SK-N-SH (cell line): ENCODE results near the gene SGO2. TPM values are rescaled to one million over a fixed set of nuclear protein-coding genes. Genes with fewer than 3 reads are reported as not detected.

Experiments used
- CTCF ChIA-PET: fragments of 300-600, 350-600 bp; formaldehyde crosslinking; extraction: SDS; loops from one replicate; lab custom pipeline; 2021; lab: Yijun Ruan, JAX
- POLR2A ChIA-PET: fragments of 350-600 bp; sonication (Branson Sonifier 250); formaldehyde crosslinking; extraction: SDS; loops from one replicate; lab custom pipeline; 2020; ENCODE audit warnings: antibody characterized with exemption, inconsistent platforms; lab: Yijun Ruan, JAX
- DNase-seq: peaks from one replicate; pipeline ENCODE4 v3.0.0; 2012
- H2AFZ ChIP-seq: fragments of 200-600 bp; sonication (generic); 2 replicates; pipeline ENCODE4 v1.8.1; 2016; ENCODE audit warnings: antibody characterized with exemption, mild to moderate bottlenecking, low read depth
- H3F3A ChIP-seq: fragments of 200-600 bp; sonication (generic); replicated peaks from 2 replicates; pipeline ENCODE3; 2016; ENCODE audit warnings: antibody characterized with exemption, mild to moderate bottlenecking; ENCODE audit not compliant: insufficient read depth
- H3K27ac ChIP-seq, 2 experiments: fragments of 200-500 bp in 1 of 2; fragments of 200-600 bp in 1 of 2; sonication (Bioruptor generic) in 1 of 2; sonication (generic), shearing (Covaris generic) in 1 of 2; 2 replicates each; pipeline versions ENCODE4 v1.5.1 to v1.6.1; 2014 to 2016; ENCODE audit warnings: low read depth in 2 of 2, inconsistent platforms in 1 of 2, low read length in 1 of 2, mild to moderate bottlenecking in 1 of 2, mixed read lengths in 1 of 2
- H3K27me3 ChIP-seq: fragments of 200-600 bp; sonication (generic), shearing (Covaris generic); 2 replicates; pipeline ENCODE4 v1.6.1; 2016; ENCODE audit warnings: mixed run types; ENCODE audit not compliant: insufficient read depth
- H3K36me3 ChIP-seq, 2 experiments: fragments of 200-500 bp in 1 of 2; fragments of 200-600 bp in 1 of 2; sonication (Bioruptor generic) in 1 of 2; sonication (generic) in 1 of 2; replicated peaks in 1 of 2; 2 replicates each; pipeline versions ENCODE3 to v1.5.1; 2014 to 2016; ENCODE audit warnings: low read length in 1 of 2, mild to moderate bottlenecking in 1 of 2; ENCODE audit not compliant: insufficient read depth in 2 of 2, control insufficient read depth in 1 of 2
- H3K4me1 ChIP-seq, 2 experiments: fragments of 200-500 bp in 1 of 2; fragments of 200-600 bp in 1 of 2; sonication (Bioruptor generic) in 1 of 2; sonication (generic), shearing (Covaris generic) in 1 of 2; 2 replicates each; pipeline versions ENCODE4 v1.5.1 to v1.6.1; 2014 to 2016; ENCODE audit warnings: low read depth in 1 of 2, low read length in 1 of 2, mixed run types in 1 of 2; ENCODE audit not compliant: insufficient read depth in 2 of 2, control insufficient read depth in 1 of 2
- H3K4me2 ChIP-seq: fragments of 200-600 bp; sonication (generic), shearing (Covaris generic); 2 replicates; pipeline ENCODE4 v1.6.1; 2017; ENCODE audit warnings: mixed run types
- H3K4me3 ChIP-seq, 2 experiments: fragments of 200-500 bp in 1 of 2; fragments of 200-600 bp in 1 of 2; sonication (Bioruptor generic) in 1 of 2; sonication (generic), shearing (Covaris generic) in 1 of 2; 2 replicates each; pipeline versions ENCODE4 v1.5.1 to v1.8.1; 2014 to 2016; ENCODE audit warnings: low read depth in 2 of 2, inconsistent platforms in 1 of 2, low read length in 1 of 2, mild to moderate bottlenecking in 1 of 2, mixed read lengths in 1 of 2, moderate library complexity in 1 of 2
- H3K79me2 ChIP-seq: fragments of 200-600 bp; sonication (generic); 2 replicates; pipeline ENCODE4 v1.8.1; 2017; ENCODE audit warnings: mild to moderate bottlenecking; ENCODE audit not compliant: insufficient read depth
- H3K9ac ChIP-seq: fragments of 200-600 bp; sonication (generic); 2 replicates; pipeline ENCODE4 v1.6.1; 2017; ENCODE audit warnings: mixed run types
- H3K9me2 ChIP-seq: fragments of 200-600 bp; sonication (generic); 2 replicates; pipeline ENCODE4 v1.6.1; 2017; ENCODE audit warnings: mixed run types
- H3K9me3 ChIP-seq: fragments of 200-600 bp; sonication (generic); 2 replicates; pipeline ENCODE4 v1.6.1; 2017; ENCODE audit warnings: mixed run types, mild to moderate bottlenecking, moderate library complexity
- H4K20me1 ChIP-seq: fragments of 200-600 bp; sonication (generic); 2 replicates; pipeline ENCODE4 v1.6.1; 2017; ENCODE audit warnings: mild to moderate bottlenecking, mixed run types; ENCODE audit not compliant: insufficient read depth
- GABPA ChIP-seq: IDR thresholded peaks from 2 replicates; pipeline ENCODE4 v1.4.0; 2012; ENCODE audit warnings: low read depth, mild to moderate bottlenecking
- MEF2A ChIP-seq: IDR thresholded peaks from 2 replicates; pipeline ENCODE4 v1.4.0; 2012; ENCODE audit warnings: low read depth, borderline replicate concordance
- MXI1 ChIP-seq: IDR thresholded peaks from 2 replicates; pipeline ENCODE4 v1.6.1; 2012; ENCODE audit warnings: mild to moderate bottlenecking, low read depth, low read length, improper control_type of control experiment
- POLR2AphosphoS5 ChIP-seq: IDR thresholded peaks from 2 replicates; pipeline ENCODE4 v1.6.1; 2012; ENCODE audit warnings: low read depth, low read length
- RAD21 ChIP-seq: IDR thresholded peaks from 2 replicates; pipeline ENCODE4 v1.6.1; 2012; ENCODE audit warnings: mild to moderate bottlenecking, low read length
- TEAD4 ChIP-seq: IDR thresholded peaks from 2 replicates; pipeline ENCODE4 v1.4.0; 2012; ENCODE audit warnings: mild to moderate bottlenecking, borderline replicate concordance; ENCODE audit not compliant: insufficient read depth
- ZBTB33 ChIP-seq: IDR thresholded peaks from 2 replicates; pipeline ENCODE4 v1.4.0; 2012; ENCODE audit warnings: low read depth, borderline replicate concordance
- whole genome bisulfite sequencing: methylation state at CpG from one replicate; pipeline ENCODE4 v1.1.6; 2017; ENCODE audit warnings: low lambda C conversion rate; 5-methylcytosine and 5-hydroxymethylcytosine counted together
- polyA plus RNA-seq, 3 experiments: library from polyadenylated mRNA; depleted of rRNA; stranded (reverse); fragments of >200 nt; gene quantifications; 2 replicates each; pipeline ENCODE4 v1.2.3, GENCODE V29; 2012
- TF ChIP-seq, protein P1 (sequence below): fragments of 150-350 bp; IDR thresholded peaks from 2 replicates; pipeline ENCODE4 v1.6.1; 2017; ENCODE audit warnings: antibody characterized with exemption, low read length, low read depth, borderline replicate concordance

Gene SGO2
- polyA plus RNA-seq, 1 of the 3 experiments (the other 2 are of a cell fraction) = 2.8 TPM

- CTCF ChIA-PET = interaction anchor here (1.1 to 2.1 kb wide), 3 partner anchors 9 to 78 kb away, joined by 3 to 6 read pairs (median 4); partner anchors contain the start of gene KCTD18
- Histone ChIP-seq H3K4me1 (peaks cover 0 to 5% of the 10 kb centered on the region in 2 experiments; a peak in 1 of 4 replicates), H3K9me3 (no peaks in the 10 kb centered on the region), H3K36me3 (peaks cover 3 to 4% of the 10 kb centered on the region in 2 experiments), H4K20me1 (no peaks in the 10 kb centered on the region), H3K4me2 (no peak overlapping the region), H3K27ac (no peak overlapping the region), H3K4me3 (no peak overlapping the region), H2AFZ (no peak overlapping the region), H3K79me2 (no peaks in the 10 kb centered on the region), H3K9me2 (no peaks in the 10 kb centered on the region), H3K9ac (no peak overlapping the region), H3K27me3 (no peaks in the 10 kb centered on the region), H3F3A (no peaks in the 10 kb centered on the region)
- WGBS = 91% methylated on average over 9 of the region's 9 CpGs
- DNase-seq = no peak
- TF ChIP-seq RAD21 = no peak
- no peak for TF ChIP-seq MXI1
- TF ChIP-seq POLR2AphosphoS5 = no peak
- TF ChIP-seq, protein P1, sequence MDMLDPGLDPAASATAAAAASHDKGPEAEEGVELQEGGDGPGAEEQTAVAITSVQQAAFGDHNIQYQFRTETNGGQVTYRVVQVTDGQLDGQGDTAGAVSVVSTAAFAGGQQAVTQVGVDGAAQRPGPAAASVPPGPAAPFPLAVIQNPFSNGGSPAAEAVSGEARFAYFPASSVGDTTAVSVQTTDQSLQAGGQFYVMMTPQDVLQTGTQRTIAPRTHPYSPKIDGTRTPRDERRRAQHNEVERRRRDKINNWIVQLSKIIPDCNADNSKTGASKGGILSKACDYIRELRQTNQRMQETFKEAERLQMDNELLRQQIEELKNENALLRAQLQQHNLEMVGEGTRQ = no peak
- no peak for TF ChIP-seq MEF2A
- TF ChIP-seq TEAD4 = no peak
- POLR2A ChIA-PET = no interaction called here
Observed at GRCh38 chr2:200587007-200587616, 61.1 kb downstream of the SGO2 start.

DNA sequence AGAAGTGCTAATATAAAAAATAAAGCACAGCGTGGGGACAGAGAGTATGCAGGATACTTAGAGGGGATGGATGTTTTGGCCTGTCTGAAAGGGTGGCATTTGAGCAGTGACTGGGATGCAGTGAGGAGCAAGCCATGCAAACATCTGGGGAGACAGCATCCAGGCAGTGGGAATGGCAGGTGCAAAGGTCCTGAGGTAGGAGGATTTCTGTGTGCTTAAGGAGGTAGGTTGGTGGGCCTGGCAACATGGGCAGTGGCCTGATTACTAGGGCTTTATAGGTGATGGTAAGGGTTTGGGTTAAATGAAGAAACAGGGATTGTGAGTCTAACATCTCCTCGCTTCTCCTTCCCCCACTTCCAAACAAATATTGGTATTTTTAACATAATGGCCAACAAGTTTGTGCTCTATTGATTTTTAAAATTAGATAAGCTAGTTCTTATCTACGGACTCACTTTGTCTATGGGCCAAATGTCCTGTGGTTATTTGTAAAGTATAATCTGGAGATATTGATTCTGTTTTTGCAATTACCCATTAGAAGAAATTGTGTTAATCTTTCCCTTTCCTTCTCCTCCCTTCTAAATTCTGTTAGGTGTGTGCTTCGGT, 62.2 kb downstream of the SGO2 start:
- Histone ChIP-seq H3K27ac (no peak overlapping the region), H3K9me3 (no peaks in the 10 kb centered on the region), H4K20me1 (no peaks in the 10 kb centered on the region), H3K9ac (no peak overlapping the region), H3F3A (no peaks in the 10 kb centered on the region), H2AFZ (no peak overlapping the region), H3K79me2 (no peaks in the 10 kb centered on the region), H3K4me1 (peaks cover 0 to 5% of the 10 kb centered on the region in 2 experiments; a peak in 1 of 4 replicates), H3K4me2 (no peak overlapping the region), H3K9me2 (no peaks in the 10 kb centered on the region), H3K27me3 (no peaks in the 10 kb centered on the region), H3K36me3 (peaks cover 0 to 3% of the 10 kb centered on the region in 2 experiments), H3K4me3 (no peak overlapping the region)
- CTCF ChIA-PET = interaction anchor here (0.7 kb wide), 1 partner anchor 178 kb away, joined by 3 read pairs; no protein-coding TSS in a partner anchor
- POLR2A ChIA-PET = no interaction called here
- TF ChIP-seq GABPA (no peak), ZBTB33 (no peak), POLR2AphosphoS5 (no peak)
- WGBS = 86% methylated on average over 4 of the region's 4 CpGs
- DNase-seq = no peak
